Fibroblast of skin of right biceps (primary cell): Measurements from ENCODE around the gene SLC18B1.

Experiments
- DNase-seq: peaks from one replicate; pipeline ENCODE4 v3.0.0-alpha.2; 2013

SLC18B1 gene

GRCh38 chr6:132741281-132741680, 57.2 kb downstream of the SLC18B1 start:
- no peak for DNase-seq

DNA sequence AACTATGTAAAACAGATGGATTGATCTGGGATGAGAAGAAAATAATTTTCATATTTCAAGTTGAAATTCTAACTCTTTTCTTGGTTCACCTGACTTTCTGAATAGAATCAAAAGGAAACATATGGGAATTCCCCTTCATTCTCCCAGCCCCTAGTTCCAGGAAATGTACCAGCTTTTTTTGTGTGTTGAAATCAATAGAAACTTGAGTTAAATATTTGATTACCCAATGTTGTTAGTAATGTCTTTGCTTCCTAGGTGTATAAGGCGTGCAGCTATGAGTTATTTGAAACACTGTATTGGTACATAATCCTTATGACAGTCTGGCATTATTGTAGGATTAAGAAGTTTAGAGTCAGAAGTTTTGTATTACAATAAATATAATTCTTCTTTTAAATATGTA, 62.2 kb downstream of the SLC18B1 start:
- DNase-seq: no peak

DNA sequence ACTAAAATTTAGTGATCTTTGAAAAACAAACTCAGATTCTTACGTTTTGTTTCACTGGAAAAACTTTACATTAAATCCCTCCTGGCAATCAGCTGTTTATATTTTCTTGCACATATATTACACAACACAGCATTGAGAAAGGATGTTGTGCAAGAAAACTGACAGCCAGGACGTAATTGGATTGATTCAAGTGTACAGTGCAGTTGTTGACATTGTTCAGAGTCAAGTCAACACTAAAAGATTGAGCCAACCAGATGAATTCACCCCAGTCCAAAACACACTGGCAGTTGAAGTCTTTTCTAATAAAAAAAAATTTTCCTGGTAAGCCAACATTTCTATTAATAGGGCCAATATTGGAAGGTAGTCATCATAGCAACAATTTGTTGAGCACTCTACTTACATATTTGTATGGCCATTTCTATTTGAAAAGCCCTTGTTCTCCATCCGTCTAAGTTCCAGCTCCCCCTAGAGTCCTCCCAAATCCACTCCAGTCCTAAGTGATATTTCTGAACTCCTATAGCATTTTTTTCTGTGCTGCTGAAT, 63.7 kb downstream of the SLC18B1 start:
- DNase-seq: no peak

GRCh38 chr6:132733814-132734213, 64.6 kb downstream of the SLC18B1 start:
- DNase-seq: no peak

DNA sequence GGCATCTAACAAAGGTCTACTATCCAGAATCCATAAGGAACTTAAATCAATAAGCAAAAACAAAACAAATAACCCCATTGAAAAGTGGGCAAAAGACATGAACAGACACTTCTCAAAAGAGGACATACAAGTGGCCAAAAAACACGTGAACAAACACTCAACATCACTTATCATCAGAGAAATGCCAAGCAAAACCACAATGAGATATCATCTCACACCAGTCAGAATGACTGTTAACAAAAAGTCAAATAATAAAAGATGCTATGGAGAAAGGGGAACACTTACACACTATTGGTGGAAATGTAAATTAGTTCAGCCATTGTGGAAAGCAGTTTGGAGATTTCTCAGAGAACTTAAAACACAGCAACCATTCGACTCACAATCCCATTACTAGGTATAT, 65.2 kb downstream of the SLC18B1 start:
- no peak for DNase-seq

DNA sequence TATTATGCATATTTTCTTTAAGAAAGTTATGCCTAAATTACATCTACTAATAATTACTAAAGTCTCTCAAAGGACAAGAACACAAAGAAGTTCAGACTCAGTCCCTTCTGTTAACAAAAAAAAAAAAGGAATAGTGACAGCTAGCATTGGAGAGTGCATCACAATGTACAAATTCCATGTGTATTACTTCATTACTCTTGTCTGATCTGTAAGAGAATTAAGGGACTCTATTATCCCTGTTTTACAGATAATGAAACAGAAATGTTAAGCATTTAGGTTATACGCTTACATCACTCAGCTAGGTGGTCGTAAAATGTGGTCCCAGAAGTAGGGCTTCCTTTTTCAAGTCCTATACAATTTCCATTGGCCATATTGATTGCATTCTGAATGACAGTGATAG, 67.4 kb downstream of the SLC18B1 start:
- DNase-seq: no peak

DNA sequence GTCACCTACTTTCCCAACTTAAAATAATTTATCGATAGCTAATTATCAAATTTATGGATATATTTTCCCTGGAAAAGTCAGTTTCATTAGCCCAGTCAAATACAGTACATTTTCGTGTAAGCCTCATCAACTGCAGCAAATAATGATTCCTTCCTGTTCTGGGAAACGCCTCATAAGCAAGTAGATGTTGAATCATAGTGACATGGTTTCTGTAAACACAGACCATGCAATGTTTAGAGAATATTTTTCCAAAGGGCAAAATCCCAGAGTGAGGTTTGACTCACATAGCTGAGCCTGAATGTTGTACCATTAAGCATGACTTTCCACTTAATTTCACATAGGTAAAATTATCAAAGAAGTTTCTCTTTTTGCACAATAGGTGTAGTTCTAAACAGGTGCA, 67.9 kb downstream of the SLC18B1 start:
- DNase-seq: no peak

DNA sequence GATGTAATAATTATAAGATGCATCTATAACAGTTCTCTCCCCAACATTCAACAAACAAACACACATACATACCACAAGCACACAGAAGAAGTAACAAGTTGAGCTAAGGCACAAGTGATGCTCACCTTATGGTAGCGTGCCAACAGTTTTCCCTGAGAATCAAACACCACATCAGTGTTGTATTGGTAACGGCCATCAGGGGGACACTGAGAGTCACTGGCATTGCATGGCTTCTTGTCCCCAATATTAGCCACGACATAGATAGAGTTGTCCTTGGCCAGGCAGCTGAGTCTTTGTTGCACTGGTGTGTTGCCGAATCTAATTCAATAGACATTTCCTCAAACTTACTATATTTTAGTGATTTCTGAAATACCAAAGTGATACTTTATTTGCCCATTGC, 69.8 kb downstream of the SLC18B1 start:
- DNase-seq: no peak

- no peak for DNase-seq
Observed at GRCh38 chr6:132726608-132726975, 71.8 kb downstream of the SLC18B1 start.

DNA sequence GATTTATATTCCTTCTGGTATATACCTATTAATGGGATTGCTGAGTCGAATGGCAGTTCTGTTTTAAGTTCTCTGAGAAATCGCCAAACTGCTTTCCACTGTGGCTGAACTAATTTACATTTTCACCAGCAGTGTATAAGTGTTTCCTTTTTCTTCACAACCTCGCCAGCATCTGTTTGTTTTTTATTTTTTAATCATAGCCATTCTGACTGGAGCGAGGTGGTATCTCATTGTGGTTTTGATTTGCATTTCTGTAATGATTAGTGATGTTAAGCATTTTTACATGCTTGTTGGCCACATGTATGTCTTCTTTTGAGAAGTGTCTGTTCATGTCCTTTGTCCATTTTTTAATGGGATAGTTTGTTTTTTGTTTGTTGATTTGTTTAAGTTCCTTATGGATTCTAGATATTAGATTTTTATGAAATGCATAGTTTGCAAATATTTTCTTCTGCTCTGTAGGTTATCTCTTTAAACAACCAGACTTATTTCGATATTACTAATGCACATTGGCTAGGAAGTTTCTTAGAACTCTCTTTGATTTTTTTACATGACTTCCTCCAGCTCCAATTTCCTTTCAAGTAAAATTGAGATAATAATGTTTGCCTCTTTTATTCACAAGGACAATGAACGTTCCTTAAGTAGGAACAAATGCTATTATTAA, 72.4 kb downstream of the SLC18B1 start:
- DNase-seq: no peak

DNA sequence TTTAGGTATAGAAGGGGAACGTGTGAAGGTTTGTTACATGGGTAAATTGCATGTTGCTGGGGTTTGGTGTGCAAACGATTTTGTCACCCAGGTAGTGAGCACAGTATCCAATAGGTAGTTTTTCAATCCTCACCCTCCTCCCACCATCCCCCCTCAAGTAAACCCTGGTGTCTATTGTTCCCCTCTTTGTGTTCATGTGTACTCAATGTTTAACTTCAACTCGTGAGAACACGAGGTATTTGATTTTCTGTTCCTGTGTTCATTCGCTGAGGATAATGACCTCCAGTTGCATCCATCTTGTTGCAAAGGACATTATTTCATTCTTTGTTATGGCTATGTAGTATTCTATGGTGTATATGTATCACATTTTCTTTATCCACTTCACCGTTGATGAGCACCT, 73.0 kb downstream of the SLC18B1 start:
- DNase-seq: no peak

DNA sequence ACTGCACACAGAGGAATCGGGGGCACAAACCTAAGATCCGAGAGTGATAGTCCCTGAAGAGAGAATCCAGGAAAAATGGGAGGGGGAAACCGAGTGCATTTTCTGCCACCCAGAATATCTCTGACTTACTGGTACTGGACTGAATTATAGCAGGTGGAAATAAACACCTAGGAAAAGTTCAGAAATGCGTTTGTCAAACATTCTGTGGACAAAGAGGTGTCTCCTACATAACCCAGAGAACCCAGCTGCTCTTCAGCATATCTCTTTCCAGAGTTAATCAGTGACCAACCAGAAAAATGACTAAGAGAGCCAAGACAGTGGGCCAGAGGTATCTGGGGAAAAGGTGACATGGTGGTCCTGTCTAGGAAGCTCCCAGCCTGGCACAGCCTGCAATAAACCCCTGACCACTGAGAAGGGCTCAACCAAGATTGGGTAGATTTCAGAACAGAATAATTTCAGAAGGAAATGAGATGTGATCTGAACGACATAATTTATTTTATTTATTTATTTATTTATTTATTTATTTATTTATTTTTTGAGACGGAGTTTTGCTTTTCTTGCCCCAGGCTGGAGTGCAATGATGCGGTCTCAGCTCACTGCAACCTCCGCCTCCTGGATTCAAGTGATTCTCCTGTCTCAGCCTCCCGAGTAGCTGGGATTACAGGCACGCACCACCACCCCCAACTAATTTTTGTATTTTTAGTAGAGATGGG, 78.5 kb downstream of the SLC18B1 start:
- no peak for DNase-seq
